HG02623 (cell line): ENCODE data around the gene HSPBP1.

ENCODE experiments used
- ATAC-seq: cut with Tn5 transposase; IDR thresholded peaks from one replicate; pipeline ENCODE4 v1.9.1; 2021; ENCODE audit warnings: moderate library complexity; ENCODE audit not compliant: unreplicated experiment

The HSPBP1 gene

GRCh38 chr19:55276720-55277430, 3.0 kb downstream of the HSPBP1 start:
- ATAC-seq = no peak

DNA sequence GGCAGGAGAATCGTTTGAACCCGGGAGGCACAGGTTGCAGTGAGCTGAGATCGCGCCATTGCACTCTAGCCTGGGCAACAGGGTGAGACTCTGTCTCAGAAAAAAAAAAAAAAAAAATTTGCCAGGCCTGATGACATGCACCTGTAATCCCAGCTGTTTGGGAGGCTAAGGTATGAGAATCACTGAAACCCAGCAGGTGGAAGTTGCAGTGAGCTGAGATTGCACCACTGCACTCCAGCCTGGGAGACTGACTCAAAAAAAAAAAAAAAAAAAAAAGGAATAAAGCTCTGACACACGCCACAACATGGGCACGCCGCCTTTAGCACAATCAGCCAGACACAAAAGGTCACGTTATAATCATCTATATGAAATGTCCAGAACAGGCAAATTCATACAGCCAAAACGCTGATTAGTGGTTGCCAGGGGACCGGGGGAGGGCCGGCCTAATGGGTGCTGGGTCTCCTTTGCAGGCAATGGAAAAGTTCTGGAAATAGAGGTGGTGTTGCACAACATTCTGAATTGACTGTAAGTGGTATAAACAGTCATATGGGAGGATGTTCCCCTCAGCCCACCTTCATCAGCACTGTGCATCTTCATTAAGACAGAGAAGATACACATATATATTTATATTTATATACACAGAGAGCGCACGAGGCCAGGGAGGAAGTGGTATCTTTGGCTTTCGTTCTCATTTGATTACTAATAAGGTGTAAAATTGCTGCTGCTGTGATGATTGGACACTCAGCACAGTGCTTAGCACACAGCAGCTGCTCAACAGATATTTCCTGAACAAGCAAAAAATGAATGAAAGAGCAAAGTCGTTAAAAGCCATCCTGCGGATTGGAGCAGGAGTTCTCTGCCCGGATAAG, 3.8 kb downstream of the HSPBP1 start:
- peak; percentile 38 for ATAC-seq

DNA sequence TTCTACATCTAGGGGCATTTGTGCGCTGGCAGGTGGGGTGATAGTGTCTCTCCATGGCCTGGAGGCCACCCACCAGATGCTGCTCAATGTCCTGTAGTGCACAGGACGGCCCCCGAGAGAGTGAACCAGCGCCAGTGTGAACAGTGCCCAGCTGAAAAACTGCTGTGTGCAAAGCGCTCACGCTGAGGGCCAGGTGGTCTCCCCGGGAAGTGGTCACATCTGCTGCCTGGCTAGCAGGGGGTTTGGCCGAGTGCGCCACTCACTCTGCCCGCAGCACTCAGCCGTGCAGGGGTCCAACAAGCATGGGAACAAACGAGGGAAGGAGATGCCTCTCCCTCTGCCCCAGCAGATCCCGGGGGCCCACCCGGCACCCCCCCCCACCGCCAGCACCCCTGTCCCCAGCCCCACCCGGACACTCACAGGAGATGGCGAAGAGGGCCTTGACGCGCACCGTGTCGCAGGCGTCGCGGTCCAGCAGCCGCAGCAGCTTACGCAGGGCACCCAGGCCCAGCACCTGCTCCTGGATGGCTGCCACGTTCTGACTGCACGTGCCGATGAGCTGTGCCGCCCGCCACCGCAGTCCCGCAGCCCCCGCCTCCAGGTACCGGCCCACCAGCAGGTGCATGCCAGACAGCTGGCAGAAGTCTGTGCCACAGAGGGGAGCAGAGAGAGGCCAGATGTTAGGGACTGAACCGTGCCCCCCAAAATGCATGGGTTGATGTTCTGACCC, 5.8 kb downstream of the HSPBP1 start:
- no peak for ATAC-seq

DNA sequence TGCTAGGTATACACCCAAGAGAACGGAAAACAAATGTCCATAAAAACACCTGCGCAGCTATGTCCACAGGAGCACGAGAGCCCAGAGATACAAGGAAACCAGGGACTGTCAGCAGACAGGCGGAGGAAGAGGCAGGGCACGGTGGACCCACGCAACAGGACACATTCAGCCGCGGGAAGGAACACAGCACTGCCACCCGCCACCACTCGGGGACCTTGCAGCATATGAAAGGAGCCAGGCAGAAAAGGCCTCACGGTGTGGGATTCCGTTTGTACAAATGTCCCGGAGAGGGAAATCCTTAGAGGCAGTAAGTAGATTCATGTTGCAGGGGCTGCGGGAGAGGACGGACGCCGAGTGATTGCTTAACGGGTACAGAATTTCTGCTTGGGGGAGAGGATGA, 7.8 kb downstream of the HSPBP1 start:
- ATAC-seq = no peak

GRCh38 chr19:55270172-55270942, 9.6 kb downstream of the HSPBP1 start:
- ATAC-seq = no peak

- no peak for ATAC-seq
Measured at GRCh38 chr19:55269299-55269698, 10.6 kb downstream of the HSPBP1 start.

GRCh38 chr19:55266840-55267239, 13.1 kb downstream of the HSPBP1 start:
- ATAC-seq = no peak

GRCh38 chr19:55266404-55266803, 13.5 kb downstream of the HSPBP1 start:
- no peak for ATAC-seq

DNA sequence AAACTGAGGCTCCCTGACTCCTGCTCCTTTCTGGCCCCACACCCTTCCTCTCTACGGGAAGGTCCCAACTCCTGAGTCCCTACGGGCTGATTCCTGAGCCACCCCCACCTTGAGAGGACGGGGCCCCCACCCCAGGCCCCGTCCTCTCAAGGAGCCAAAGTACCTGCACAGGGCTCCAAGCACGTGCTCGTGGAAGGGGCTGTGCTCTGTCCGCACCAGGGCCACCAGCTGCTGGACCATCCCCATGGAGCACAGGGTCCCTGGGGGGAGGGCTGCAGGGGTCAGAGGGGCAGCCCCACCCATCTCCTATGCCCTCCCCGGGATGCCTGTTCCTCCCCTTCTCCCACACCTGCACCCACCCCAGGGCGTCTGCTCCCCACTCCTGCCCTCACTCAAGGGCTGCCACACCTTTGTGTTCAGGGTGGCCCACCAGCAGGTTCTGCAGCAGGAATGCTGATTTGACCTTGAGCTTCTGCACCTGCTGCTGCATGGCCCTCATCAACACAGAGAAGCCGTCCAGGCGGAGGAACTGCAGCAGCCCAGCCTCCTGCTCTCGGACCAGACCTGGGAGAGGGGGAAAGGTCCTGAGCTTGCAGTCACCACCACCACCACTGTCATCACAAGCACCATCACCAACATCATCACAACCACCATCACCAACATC, 14.1 kb downstream of the HSPBP1 start:
- no peak for ATAC-seq

- no peak for ATAC-seq
Measured at GRCh38 chr19:55265173-55265572, 14.7 kb downstream of the HSPBP1 start.

- ATAC-seq = no peak
Measured at GRCh38 chr19:55264531-55264930, 15.4 kb downstream of the HSPBP1 start.

DNA sequence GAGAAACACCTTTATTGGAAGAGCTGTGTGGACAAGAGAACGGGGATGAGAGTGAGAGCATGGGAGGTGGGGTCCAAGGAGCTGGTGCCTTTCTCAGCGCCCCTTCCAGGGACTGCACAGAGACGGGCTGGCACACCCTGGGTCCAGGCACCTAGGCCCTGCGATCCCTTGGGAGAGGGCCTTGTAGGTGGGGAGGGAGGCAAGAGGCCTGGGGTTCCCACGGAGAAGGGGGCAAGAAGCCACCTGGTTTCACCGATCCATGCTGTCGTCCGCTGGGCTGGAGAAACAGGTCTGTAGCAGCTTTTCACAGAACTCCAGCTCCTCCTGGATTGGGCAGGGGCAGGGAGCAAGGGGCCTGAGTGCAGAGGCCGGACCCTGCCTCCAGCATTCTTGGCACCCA, 17.6 kb downstream of the HSPBP1 start:
- no peak for ATAC-seq

DNA sequence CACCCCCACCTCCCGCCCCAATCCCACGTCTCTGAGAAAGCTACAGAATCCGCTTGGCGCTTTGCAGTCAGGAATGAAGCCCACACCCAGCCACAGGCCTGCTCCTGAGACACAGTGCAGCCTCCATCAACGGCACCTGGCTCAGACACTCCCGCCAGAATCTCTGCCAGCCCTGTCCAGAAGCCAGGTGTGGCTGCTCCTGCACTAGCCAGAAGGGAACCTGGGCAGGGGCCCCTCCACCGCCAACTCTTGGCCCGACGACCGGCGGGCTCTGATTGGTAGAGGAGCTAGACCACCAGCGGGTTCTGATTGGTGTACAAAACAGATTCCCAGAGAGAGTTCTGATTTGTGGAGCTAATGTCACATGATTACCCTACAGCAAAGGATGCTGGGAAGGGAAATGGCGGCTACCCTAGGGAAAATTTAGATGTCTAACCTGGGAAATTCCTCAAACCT, 18.2 kb downstream of the HSPBP1 start:
- no peak for ATAC-seq

DNA sequence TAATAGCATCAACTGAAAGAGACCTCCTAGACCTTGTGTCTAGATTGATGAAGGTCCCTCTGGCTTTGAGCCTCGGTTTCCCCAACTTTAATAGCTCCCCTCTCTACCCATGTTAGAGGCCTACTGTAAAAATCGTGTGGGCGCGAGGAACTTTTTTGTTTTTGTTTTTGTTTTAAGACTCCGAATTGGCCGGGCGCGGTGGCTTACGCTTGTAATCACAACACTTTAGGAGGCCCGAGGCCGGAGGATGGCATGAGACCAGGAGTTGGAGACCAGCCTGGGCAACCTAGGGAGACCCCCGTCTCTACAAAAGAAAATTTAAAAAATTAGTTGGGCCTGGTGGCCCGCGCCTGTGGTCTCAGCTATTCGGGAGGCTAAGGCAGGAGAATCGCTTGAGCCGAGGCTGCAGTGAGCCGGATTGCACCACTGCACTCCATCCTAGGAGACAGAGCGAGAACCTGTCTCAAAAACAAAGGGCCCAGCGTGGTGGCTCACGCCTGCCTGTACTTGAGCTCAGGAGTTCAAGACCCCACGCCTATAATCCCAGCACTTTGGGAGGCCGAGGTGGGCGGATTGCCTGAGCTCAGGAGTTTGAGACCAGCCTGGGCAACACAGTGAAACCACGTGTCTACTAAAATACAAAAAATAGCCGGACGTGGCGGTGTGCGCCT, 20.2 kb downstream of the HSPBP1 start:
- ATAC-seq = no peak

DNA sequence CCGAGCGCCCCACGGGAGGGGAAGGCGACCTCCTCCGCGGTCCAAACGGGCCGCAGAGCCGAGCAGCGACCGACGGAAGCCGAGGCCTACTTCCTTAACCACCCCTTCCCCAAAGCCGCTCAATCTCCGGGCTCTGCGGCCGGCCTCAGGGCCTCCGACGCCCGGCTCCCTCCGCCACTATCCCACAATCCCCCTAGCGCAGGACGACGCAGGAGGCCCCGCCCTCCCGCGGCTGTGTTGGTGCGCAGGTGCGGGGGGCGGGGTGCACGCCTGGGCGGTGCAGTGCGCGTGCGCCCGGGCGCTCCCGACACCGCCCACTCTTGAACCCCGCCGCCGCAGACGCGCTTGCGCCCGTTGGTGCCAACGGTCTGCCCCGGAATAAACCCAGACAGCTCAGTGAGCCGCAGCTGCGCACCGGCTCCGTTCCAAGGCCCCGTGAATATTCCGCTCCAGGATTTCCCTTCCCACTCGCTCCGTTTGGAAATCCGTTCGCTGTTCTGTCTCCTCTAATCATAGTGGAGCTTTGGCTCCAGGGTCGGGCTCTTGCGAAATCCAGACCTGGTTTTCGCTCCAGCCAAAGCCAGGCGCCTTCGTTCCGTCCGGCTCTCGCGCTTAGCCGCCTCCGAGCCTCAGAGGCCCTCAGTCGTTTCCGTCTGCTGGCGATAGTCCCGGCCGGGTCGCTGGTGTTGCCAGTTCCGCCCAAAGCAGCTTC, 20.9 kb downstream of the HSPBP1 start, which contains the start of gene PPP6R1:
TSS of gene PPP6R1 (minus strand) at position 190 of the 712 bp plus-strand sequence. CDS start 11,914 bp downstream, outside the sequence.
- ATAC-seq = peak; percentile 68

DNA sequence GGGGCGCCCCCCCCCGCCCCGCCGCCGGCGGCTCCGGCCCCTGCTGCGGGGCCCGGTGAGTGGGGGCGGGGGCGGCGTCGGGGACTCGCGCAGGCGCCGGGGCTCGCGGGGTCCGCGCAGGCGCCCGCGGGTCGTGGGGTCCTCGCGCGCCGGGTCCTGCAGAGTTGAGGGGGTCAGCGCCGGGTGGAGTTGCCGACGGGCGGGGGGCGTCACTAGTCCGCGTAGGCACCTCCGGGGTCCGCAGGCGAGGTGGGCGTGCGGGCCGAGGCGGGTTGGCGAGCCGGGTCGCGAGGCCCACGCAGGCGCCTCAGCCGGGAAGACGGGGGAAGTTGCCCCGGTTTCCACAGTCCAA, 21.5 kb downstream of the HSPBP1 start:
- peak; percentile 16 for ATAC-seq

DNA sequence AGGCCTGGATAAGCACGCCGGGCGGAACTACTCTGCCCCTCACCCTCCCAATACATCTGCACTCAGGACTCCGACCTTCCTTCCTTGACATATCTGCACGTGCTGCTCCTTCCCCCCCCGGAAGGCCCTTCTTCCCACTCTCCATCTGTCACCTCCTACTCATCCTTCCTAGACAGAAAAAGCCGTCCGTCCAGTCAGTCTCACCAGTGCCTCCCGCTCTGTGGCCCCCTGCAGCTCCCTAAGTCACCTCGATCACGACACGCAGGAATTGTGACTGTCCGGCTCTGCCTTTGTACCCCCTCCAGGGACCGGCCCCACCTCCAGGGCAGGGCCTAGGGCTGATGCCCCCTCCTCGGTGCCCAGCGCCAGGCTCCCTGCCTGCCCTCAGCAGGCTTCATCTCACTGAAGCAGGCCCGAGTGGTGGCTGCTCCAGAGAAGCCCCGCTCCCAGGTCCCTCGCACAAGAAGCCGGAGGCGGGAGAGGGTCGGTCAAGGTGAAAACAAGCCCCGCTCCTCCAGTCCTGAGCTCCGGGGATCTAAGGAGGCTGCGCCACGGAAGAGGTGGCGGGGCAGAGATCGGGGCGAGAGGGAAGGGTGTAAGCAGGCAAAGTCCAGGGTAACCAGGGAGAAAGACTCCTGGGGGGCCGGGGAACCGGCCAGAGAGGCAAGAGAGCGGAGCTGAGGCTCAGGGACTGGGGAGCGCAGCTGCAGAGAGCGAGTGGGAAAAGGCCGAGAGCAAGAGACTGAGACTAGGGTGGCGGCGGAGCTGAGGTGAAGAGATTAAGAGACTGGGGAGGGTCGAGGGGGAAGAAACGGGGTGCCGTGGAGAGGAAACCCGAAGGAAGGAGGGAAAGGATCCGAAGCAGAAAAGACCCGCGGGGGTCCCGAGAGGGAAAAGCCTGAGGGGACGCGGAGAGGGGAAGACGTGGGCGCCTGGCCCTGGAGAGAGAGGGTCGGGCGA, 22.2 kb downstream of the HSPBP1 start:
- ATAC-seq = no peak
